ENCODE measurements around the gene ZNF442.
"Not testable (repeated sequence)": the region's sequence is repeated elsewhere in the genome, so short reads cannot be mapped to it uniquely, and the experiment has no call there.

ZNF442 gene

DNA sequence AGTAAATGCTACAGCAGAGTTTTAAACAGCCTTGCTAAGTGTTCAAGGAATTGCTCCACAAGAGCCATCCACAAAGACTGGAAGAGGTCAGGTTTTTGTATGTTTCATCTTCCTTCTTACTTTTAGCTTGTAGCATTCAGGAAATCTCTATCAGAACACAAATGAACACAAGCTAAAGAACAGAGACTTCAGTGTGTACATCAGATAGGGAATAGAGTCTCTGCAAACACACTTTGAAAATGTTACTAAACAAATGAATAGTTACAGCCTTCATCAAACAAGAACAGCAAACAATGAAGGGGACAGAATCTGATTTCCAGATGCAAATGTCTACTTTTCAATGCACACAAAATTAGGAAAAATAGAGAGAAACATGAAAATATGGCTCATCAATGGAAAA is 39.8 kb downstream of the ZNF442 start:
- no peak for DNase-seq

GRCh38 chr19:12318782-12319413 is 46.6 kb downstream of the ZNF442 start:
- no peak for DNase-seq

- no peak for DNase-seq
Measured at GRCh38 chr19:12314553-12314952, 50.9 kb downstream of the ZNF442 start.

DNA sequence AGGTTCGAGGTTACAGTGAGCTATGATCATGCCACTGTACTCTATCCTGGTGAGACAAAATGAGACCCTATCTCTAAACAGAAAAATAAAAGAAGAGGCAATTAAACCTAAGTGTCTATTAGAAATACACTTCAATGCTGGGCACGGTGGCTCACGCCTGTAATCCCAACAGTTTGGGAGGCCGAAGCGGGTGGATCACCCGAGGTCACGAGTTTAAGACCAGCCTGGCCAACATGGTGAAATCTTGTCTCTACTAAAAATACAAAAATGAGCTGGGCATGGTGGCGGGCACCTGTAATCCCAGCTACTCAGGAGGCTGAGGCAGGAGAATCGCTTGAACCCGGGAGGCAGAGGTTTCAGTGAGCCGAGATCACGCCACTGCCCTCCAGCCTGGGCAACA is 56.6 kb downstream of the ZNF442 start:
- not testable (repeated sequence) for DNase-seq

Measured in NCI-H1105 treated with DMSO at 0.1 percent for 48 hours (cell line).